GM13976 (cell line): ENCODE data around the gene BACH1.
"Not testable (repeated sequence)": the region's sequence is repeated elsewhere in the genome, so short reads cannot be mapped to it uniquely, and the experiment has no call there.

Experiments used
- DNase-seq: peaks from one replicate; pipeline ENCODE4 v3.0.0; 2012; ENCODE audit warnings: low spot score
- CTCF ChIP-seq: IDR thresholded peaks from 2 replicates; pipeline ENCODE4 v1.5.1; 2012; ENCODE audit warnings: borderline replicate concordance, mild to moderate bottlenecking; ENCODE audit not compliant: insufficient read depth; ENCODE audit errors: extremely low read depth, missing control alignments, control extremely low read depth
- in situ Hi-C: fragments of 300-500 bp; cut with MboI; formaldehyde crosslinking; loops from one replicate; pipeline ENCODE4 v1.12.0; 2022; ENCODE audit warnings: low sequenced_read_pairs, mixed read lengths, inconsistent platforms; ENCODE audit not compliant: unreplicated experiment

The BACH1 gene

GRCh38 chr21:29298348-29299045, at the start of gene BACH1:
Gene BACH1 (plus strand): TSS chr21:29298922. CDS start chr21:29321281, 22,359 bp downstream.
- peak; percentile 58 for TF ChIP-seq CTCF
- in situ Hi-C loops = no loop called here
- DNase-seq = peak; percentile 95

- in situ Hi-C loops, DNase-seq: not testable (repeated sequence)
These were observed 49.4 kb upstream of the BACH1 start for GRCh38 chr21:29249289-29249688.

GRCh38 chr21:29250636-29251035, 48.1 kb upstream of the BACH1 start:
- DNase-seq = no peak
- no peak for TF ChIP-seq CTCF
- in situ Hi-C loops = no loop called here

- DNase-seq, in situ Hi-C loops: not testable (repeated sequence)
These were observed 44.9 kb upstream of the BACH1 start for GRCh38 chr21:29253861-29254260.

- no peak for DNase-seq
- TF ChIP-seq CTCF = no peak
- in situ Hi-C loops = no loop called here
These were observed 44.2 kb upstream of the BACH1 start for GRCh38 chr21:29254550-29254949.

GRCh38 chr21:29256126-29256910, 42.4 kb upstream of the BACH1 start:
- DNase-seq = no peak
- in situ Hi-C loops = no loop called here
- TF ChIP-seq CTCF = no peak

- DNase-seq = no peak
- in situ Hi-C loops = no loop called here
- no peak for TF ChIP-seq CTCF
These were observed 41.0 kb upstream of the BACH1 start for GRCh38 chr21:29257701-29258100.
